Sigmoid colon (tissue), 4 donors: ENCODE results near the gene ANKRD18B.
A peak's percentile ranks its signal among the peaks of the same experiment; 100 is the strongest.

Source experiments
- EP300 ChIP-seq, 4 donors: sonication (generic); formaldehyde crosslinking; IDR thresholded peaks; one replicate each; pipeline ENCODE4 v1.6.1; 2017; ENCODE audit warnings: antibody characterized with exemption in 4 of 4
- POLR2A ChIP-seq, 2 donors: fragments of 450-650 bp; IDR thresholded peaks; one replicate each; pipeline ENCODE4 v1.6.1; 2016; ENCODE audit warnings: antibody characterized with exemption in 2 of 2, mild to moderate bottlenecking in 2 of 2, moderate library complexity in 2 of 2
- POLR2AphosphoS5 ChIP-seq, 4 donors: sonication (generic); formaldehyde crosslinking; IDR thresholded peaks; one replicate each; pipeline ENCODE4 v1.6.1; 2017; ENCODE audit warnings: antibody characterized with exemption in 4 of 4
- TF ChIP-seq, protein P1 (sequence below), 4 experiments: fragments of 450-650 bp in 3 of 4; fragments of 200-600 bp in 1 of 4; IDR thresholded peaks; one replicate each; pipeline ENCODE4 v1.5.1; 2016 to 2019; ENCODE audit warnings: antibody characterized with exemption in 4 of 4, mild to moderate bottlenecking in 3 of 4, moderate library complexity in 2 of 4

DNA sequence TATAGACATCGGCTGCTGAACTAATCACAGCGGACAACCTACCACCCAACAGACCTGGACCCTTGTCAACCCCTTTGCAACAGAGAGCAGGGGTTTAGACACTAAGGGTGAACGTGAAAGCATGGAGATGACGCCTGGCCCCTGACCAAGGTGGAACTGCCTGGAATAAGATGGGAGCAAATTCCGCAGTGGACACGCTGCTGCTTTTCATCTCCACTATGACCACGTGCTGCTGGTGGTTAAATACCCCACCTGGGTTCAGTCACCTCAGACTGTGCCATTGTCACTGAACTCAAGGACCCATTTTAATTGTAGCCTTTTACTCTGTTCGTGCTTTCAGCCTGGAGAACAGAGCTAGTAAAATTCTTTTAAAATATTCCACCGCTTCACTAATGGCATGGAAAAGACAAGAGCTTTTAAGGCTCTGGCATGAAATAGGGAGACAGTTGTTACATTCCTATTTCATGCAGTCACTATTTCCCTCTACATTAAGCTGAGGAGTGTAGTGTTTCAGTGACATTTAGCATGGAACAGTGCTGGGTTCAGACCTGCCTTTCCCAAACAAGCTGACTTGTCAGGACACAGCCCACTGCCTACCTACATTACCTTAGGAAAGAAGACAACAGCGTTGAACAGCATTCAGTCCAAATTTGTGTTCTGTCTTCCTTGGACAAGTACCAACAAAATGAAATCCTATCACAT lies 96.8 kb downstream of the ANKRD18B start:
- TF ChIP-seq, protein P1, sequence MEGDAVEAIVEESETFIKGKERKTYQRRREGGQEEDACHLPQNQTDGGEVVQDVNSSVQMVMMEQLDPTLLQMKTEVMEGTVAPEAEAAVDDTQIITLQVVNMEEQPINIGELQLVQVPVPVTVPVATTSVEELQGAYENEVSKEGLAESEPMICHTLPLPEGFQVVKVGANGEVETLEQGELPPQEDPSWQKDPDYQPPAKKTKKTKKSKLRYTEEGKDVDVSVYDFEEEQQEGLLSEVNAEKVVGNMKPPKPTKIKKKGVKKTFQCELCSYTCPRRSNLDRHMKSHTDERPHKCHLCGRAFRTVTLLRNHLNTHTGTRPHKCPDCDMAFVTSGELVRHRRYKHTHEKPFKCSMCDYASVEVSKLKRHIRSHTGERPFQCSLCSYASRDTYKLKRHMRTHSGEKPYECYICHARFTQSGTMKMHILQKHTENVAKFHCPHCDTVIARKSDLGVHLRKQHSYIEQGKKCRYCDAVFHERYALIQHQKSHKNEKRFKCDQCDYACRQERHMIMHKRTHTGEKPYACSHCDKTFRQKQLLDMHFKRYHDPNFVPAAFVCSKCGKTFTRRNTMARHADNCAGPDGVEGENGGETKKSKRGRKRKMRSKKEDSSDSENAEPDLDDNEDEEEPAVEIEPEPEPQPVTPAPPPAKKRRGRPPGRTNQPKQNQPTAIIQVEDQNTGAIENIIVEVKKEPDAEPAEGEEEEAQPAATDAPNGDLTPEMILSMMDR (IDR thresholded peaks at IDR 0.05), result no peak
- TF ChIP-seq EP300 (IDR thresholded peaks at IDR 0.05), result peak in 1 of 4 donors; percentile 9
- no peak for TF ChIP-seq POLR2A (IDR thresholded peaks at IDR 0.05)
- no peak for TF ChIP-seq POLR2AphosphoS5 (IDR thresholded peaks at IDR 0.05)
